Adipose tissue (tissue), 3 donors: Measurements from ENCODE around the gene ZBTB34. TPM values are rescaled to one million over a fixed set of nuclear protein-coding genes. Genes with fewer than 3 reads are reported as not detected.
"Not testable (repeated sequence)": the region's sequence is repeated elsewhere in the genome, so short reads cannot be mapped to it uniquely, and the experiment has no call there.

ENCODE experiments used
- H3K27ac ChIP-seq: one replicate; pipeline ENCODE4 v1.5.1; 2013; ENCODE audit warnings: low read depth, low read length
- WGBS, 3 donors: extraction: QIAGEN DNeasy Blood & Tissue Kit; methylation state at CpG; one replicate each; pipeline ENCODE4 v1.1.7; 2013; 5-methylcytosine and 5-hydroxymethylcytosine counted together
- polyA plus RNA-seq, 3 donors: library from polyadenylated mRNA; stranded (reverse); fragments of 200-250 nt; gene quantifications; one replicate each; pipeline ENCODE4 v1.2.3, GENCODE V29; 2013
- donor health status: healthy with polysubstance abuse.
- donor health status: Bipolar disorder and iron deficiency.
- donor health status: healthy.

ZBTB34 gene
- polyA plus RNA-seq, result 1 to 10 TPM; 1.5 to 2.9 (median 2.8) TPM

GRCh38 chr9:126860077-126860756 lies at the start of gene ZBTB34:
TSS of gene ZBTB34 (plus strand) at chr9:126860639. CDS start at chr9:126879400, 18,761 bp downstream.
- H3K27ac ChIP-seq, result peak within 1 kb of the TSS; percentile 85
- 0 to 1% (median 1%) methylated on average over 51 to 58 of the region's 67 CpGs for WGBS, 3 donors

GRCh38 chr9:126813072-126813471 lies 47.4 kb upstream of the ZBTB34 start:
- 96 to 98% (median 97%) methylated on average over 11 of the region's 11 CpGs for WGBS, 3 donors
- H3K27ac ChIP-seq, result no peak overlapping the region

GRCh38 chr9:126814091-126814490 lies 46.3 kb upstream of the ZBTB34 start:
- no peak overlapping the region for H3K27ac ChIP-seq

- H3K27ac ChIP-seq, result not testable (repeated sequence)
- 95 to 98% (median 98%) methylated on average over 7 of the region's 7 CpGs for WGBS, 3 donors
Observed at GRCh38 chr9:126817615-126818014, 42.8 kb upstream of the ZBTB34 start.

- WGBS, 3 donors, result 97 to 98% (median 97%) methylated on average over 5 of the region's 5 CpGs
- H3K27ac ChIP-seq, result no peak overlapping the region
Observed at GRCh38 chr9:126818482-126818881, 42.0 kb upstream of the ZBTB34 start.

- no peak overlapping the region for H3K27ac ChIP-seq
- WGBS, 3 donors, result 90 to 95% (median 90%) methylated on average over 1 of the region's 1 CpG
Observed at GRCh38 chr9:126819482-126819881, 41.0 kb upstream of the ZBTB34 start.

- no peak overlapping the region for H3K27ac ChIP-seq
- 60 to 74% (median 61%) methylated on average over 2 of the region's 2 CpGs for WGBS, 3 donors
Observed at GRCh38 chr9:126822278-126822677, 38.2 kb upstream of the ZBTB34 start.

- no peak overlapping the region for H3K27ac ChIP-seq
- 97 to 100% (median 100%) methylated on average over 1 of the region's 1 CpG for WGBS, 3 donors
Observed at GRCh38 chr9:126822873-126823272, 37.6 kb upstream of the ZBTB34 start.

GRCh38 chr9:126824052-126824451 lies 36.4 kb upstream of the ZBTB34 start:
- 91 to 98% (median 97%) methylated on average over 7 of the region's 7 CpGs for WGBS, 3 donors
- H3K27ac ChIP-seq, result not testable (repeated sequence)

GRCh38 chr9:126827227-126827626 lies 33.2 kb upstream of the ZBTB34 start:
- no peak overlapping the region for H3K27ac ChIP-seq
- WGBS, 3 donors, result 93 to 96% (median 95%) methylated on average over 7 of the region's 7 CpGs

GRCh38 chr9:126829035-126829434 lies 31.4 kb upstream of the ZBTB34 start:
- 93 to 100% (median 95%) methylated on average over 1 of the region's 1 CpG for WGBS, 3 donors
- no peak overlapping the region for H3K27ac ChIP-seq

GRCh38 chr9:126830827-126831226 lies 29.6 kb upstream of the ZBTB34 start:
- no peak overlapping the region for H3K27ac ChIP-seq
- WGBS, 3 donors, result 92 to 96% (median 95%) methylated on average over 3 of the region's 3 CpGs

GRCh38 chr9:126832440-126832839 lies 28.0 kb upstream of the ZBTB34 start:
- 87 to 94% (median 93%) methylated on average over 9 of the region's 9 CpGs for WGBS, 3 donors
- H3K27ac ChIP-seq, result no peak overlapping the region

- 96 to 97% (median 96%) methylated on average over 24 of the region's 24 CpGs for WGBS, 3 donors
- no peak overlapping the region for H3K27ac ChIP-seq
Observed at GRCh38 chr9:126833020-126833419, 27.4 kb upstream of the ZBTB34 start.

- WGBS, 3 donors, result 90 to 94% (median 94%) methylated on average over 8 of the region's 8 CpGs
- no peak overlapping the region for H3K27ac ChIP-seq
Observed at GRCh38 chr9:126833710-126834345, 26.6 kb upstream of the ZBTB34 start.

- no peak overlapping the region for H3K27ac ChIP-seq
- 85 to 99% (median 96%) methylated on average over 2 of the region's 2 CpGs for WGBS, 3 donors
Observed at GRCh38 chr9:126834672-126835071, 25.8 kb upstream of the ZBTB34 start.

GRCh38 chr9:126836216-126836615 lies 24.2 kb upstream of the ZBTB34 start:
- WGBS, 3 donors, result 71 to 85% (median 85%) methylated on average over 2 of the region's 2 CpGs
- no peak overlapping the region for H3K27ac ChIP-seq

- WGBS, 3 donors, result 66 to 71% (median 69%) methylated on average over 7 of the region's 7 CpGs
- no peak overlapping the region for H3K27ac ChIP-seq
Observed at GRCh38 chr9:126838055-126838811, 22.2 kb upstream of the ZBTB34 start.

GRCh38 chr9:126838895-126839294 lies 21.5 kb upstream of the ZBTB34 start:
- H3K27ac ChIP-seq, result no peak overlapping the region
- WGBS, 3 donors, result 88 to 95% (median 90%) methylated on average over 12 of the region's 12 CpGs
